Gastroesophageal sphincter (tissue), 3 donors: ENCODE data around the gene CABP7.

Experiments
- CTCF ChIP-seq, 4 experiments: fragments of 200-600 bp in 2 of 4; fragments of 450-650 bp in 2 of 4; sonication (generic) in 1 of 4; IDR thresholded peaks; one replicate each; pipeline ENCODE4 v1.5.1; 2017 to 2019; ENCODE audit warnings: antibody characterized with exemption in 4 of 4, mild to moderate bottlenecking in 2 of 4, moderate library complexity in 2 of 4
- EP300 ChIP-seq: sonication (generic); formaldehyde crosslinking; IDR thresholded peaks from one replicate; pipeline ENCODE4 v1.6.1; 2017; ENCODE audit warnings: antibody characterized with exemption, mild to moderate bottlenecking

- TF ChIP-seq CTCF (IDR thresholded peaks at IDR 0.05) = no peak
- TF ChIP-seq EP300 = no peak
These were observed 9.4 kb downstream of the CABP7 start for GRCh38 chr22:29729161-29729560.
